DND-41 (cell line): ENCODE results near the gene PAIP2.

Experiments
- CTCF ChIP-seq: IDR thresholded peaks from 2 replicates; pipeline ENCODE4 v1.5.1; 2012; ENCODE audit warnings: borderline replicate concordance, low read length, moderate library complexity, mild to moderate bottlenecking; ENCODE audit not compliant: poor library complexity, severe bottlenecking; ENCODE audit errors: extremely low read depth
- EZH2 ChIP-seq: IDR thresholded peaks from 3 replicates; pipeline ENCODE4 v1.6.1; 2012; ENCODE audit warnings: borderline replicate concordance, low read depth, mild to moderate bottlenecking, moderate library complexity, low read length, inconsistent platforms; ENCODE audit not compliant: severe bottlenecking

- TF ChIP-seq EZH2 = no peak
- no peak for TF ChIP-seq CTCF
Measured at GRCh38 chr5:139418793-139419192, 77.1 kb downstream of the PAIP2 start.
